Heart left ventricle (tissue), 16 donors: ENCODE results near the gene VENTX. TPM values are rescaled to one million over a fixed set of nuclear protein-coding genes. Genes with fewer than 3 reads are reported as not detected.

ENCODE experiments used
- ATAC-seq, 4 donors: fragments of 200-7000 bp; cut with Tn5 transposase; one replicate each; pipeline ENCODE4 v1.9.1; 2020 to 2022; ENCODE audit warnings: moderate library complexity in 4 of 4, mild to moderate bottlenecking in 3 of 4, moderate number of reproducible peaks in 1 of 4
- DNase-seq, 5 donors: peaks; one replicate each; pipeline ENCODE4 v3.0.0-alpha.2; 2020
- H3K27ac ChIP-seq, 12 donors: fragments of 200-600 bp; sonication (generic) in 4 of 12; one replicate each; pipeline versions ENCODE4 v1.5.0 to v1.8.0; 2016 to 2022; ENCODE audit warnings: mild to moderate bottlenecking in 2 of 12
- H3K27me3 ChIP-seq, 9 donors: fragments of 200-600 bp; sonication (generic) in 2 of 9; one replicate each; pipeline versions ENCODE4 v1.5.1 to v1.8.0; 2016 to 2022; ENCODE audit warnings: mild to moderate bottlenecking in 3 of 9
- H3K36me3 ChIP-seq, 9 donors: fragments of 200-600 bp; sonication (generic) in 2 of 9; one replicate each; pipeline versions ENCODE4 v1.5.0 to v1.8.0; 2018 to 2022; ENCODE audit warnings: mild to moderate bottlenecking in 2 of 9
- H3K4me1 ChIP-seq, 12 donors: fragments of 200-600 bp; sonication (generic) in 4 of 12; one replicate each; pipeline versions ENCODE4 v1.5.0 to v1.8.0; 2016 to 2022; ENCODE audit warnings: mild to moderate bottlenecking in 3 of 12
- H3K4me3 ChIP-seq, 12 donors: fragments of 200-600 bp; sonication (generic) in 4 of 12; one replicate each; pipeline versions ENCODE4 v1.5.0 to v1.8.0; 2017 to 2022; ENCODE audit warnings: mild to moderate bottlenecking in 9 of 12, moderate library complexity in 4 of 12
- H3K9me3 ChIP-seq, 12 donors: fragments of 200-600 bp; sonication (generic) in 4 of 12; one replicate each; pipeline versions ENCODE4 v1.5.0 to v1.8.0; 2016 to 2022; ENCODE audit warnings: mild to moderate bottlenecking in 1 of 12
- CTCF ChIP-seq, 12 donors: fragments of 200-600 bp; sonication (generic) in 4 of 12; IDR thresholded peaks; one replicate each; pipeline versions ENCODE4 v1.5.0 to v1.8.0; 2018 to 2022; ENCODE audit warnings: antibody characterized with exemption in 12 of 12, mild to moderate bottlenecking in 5 of 12
- POLR2A ChIP-seq, 2 donors: fragments of 450-650 bp; IDR thresholded peaks; one replicate each; pipeline ENCODE4 v1.6.1; 2017; ENCODE audit warnings: antibody characterized with exemption in 2 of 2, mild to moderate bottlenecking in 2 of 2, moderate library complexity in 2 of 2
- WGBS, 4 donors: extraction: QIAGEN DNeasy Blood & Tissue Kit in 2 of 4; methylation state at CpG; one replicate each; pipeline versions ENCODE4 v1.1.5 to v1.1.7; 2013 to 2018; 5-methylcytosine and 5-hydroxymethylcytosine counted together
- intact Hi-C, 10 donors: fragments of 100-400 bp; cut with DNase I; formaldehyde crosslinking; loops; one replicate each; pipeline versions ENCODE4 v1.11.1 to v1.14.2; 2022
- polyA plus RNA-seq, 2 donors: library from polyadenylated mRNA; stranded (reverse); fragments of 200-250 nt; gene quantifications; one replicate each; pipeline ENCODE4 v1.2.3, GENCODE V29; 2013
- total RNA-seq, 9 donors: library from RNA; depleted of rRNA in 2 of 9; stranded (reverse); fragments of >200 nt in 2 of 9; fragmentation: NEBNext Ultra II Directional in 3 of 9; extraction: Animal tissue kit (Norgen Biotek cat#: 25700) in 3 of 9; gene quantifications; one replicate each; pipeline versions ENCODE4 v1.1.0 to v1.2.4, GENCODE V29; 2016 to 2023
- donor health status: ischemic (EF 13 %, LVEDD 7.1; RV severe dilation, severe dysfunction).
- donor health status: healthy with polysubstance abuse.
- donor health status: DM: no; HTN: yes; CAD: no.
- donor health status: DM: no; HTN: no; CAD: no.
- donor health status: ischemic (EF 25% LVEDD 6.9; RV normal size, moderate dysfunction).
- donor health status: ischemic (EF 25% LVEDD 5.7; RV mildly dilated, moderate dysfunction).
- donor health status: healthy.
- donor health status: DM: yes; HTN: yes; CAD: no.
- donor health status: ischemic (EF 35%, LVEDD 5.7; RV mildly dilated, moderate dysfunction).
- donor health status: nonischemic (EF 11% LVEDD 7.7; RV severe dilation, severe dysfunction).
- donor health status: DM: yes; HTN: yes; CAD: no.
- donor health status: PGD.
- donor health status: ischemic (EF 29% LVEDD 5.4; RV normal size, mild dysfunction).
- donor health status: nonischemic (EF 23%, LVEDD 6.1; RV moderate dilation, normal function).

VENTX gene
- total and polyA plus RNA-seq, 11 donors, result 0.29 to 2.3 (median 0.58) TPM

- Histone ChIP-seq H3K4me1 (peaks cover 0 to 16% (median 2%) of the 10 kb centered on the region in 12 donors), H3K4me3 (no peak overlapping the region), H3K27me3 (peaks cover 0 to 31% (median 15%) of the 10 kb centered on the region in 9 donors), H3K27ac (no peak overlapping the region), H3K36me3 (no peaks in the 10 kb centered on the region), H3K9me3 (no peaks in the 10 kb centered on the region)
- ATAC-seq (no peak), DNase-seq (no peak)
- TF ChIP-seq CTCF (IDR thresholded peaks at IDR 0.05), result no peak
- no peak for TF ChIP-seq POLR2A (IDR thresholded peaks at IDR 0.05)
- 75 to 85% (median 82%) methylated on average over 9 to 12 of the region's 12 CpGs for WGBS, 4 donors
- intact Hi-C loops, result no loop called here
Observed at GRCh38 chr10:133252223-133252552, 14.5 kb downstream of the VENTX start.

- TF ChIP-seq CTCF (IDR thresholded peaks at IDR 0.05) (no peak), POLR2A (IDR thresholded peaks at IDR 0.05) (no peak)
- Histone ChIP-seq H3K27ac (peak overlapping the region in 1 of 12 donors; percentile 15), H3K36me3 (no peaks in the 10 kb centered on the region), H3K9me3 (no peaks in the 10 kb centered on the region), H3K27me3 (peaks cover 0 to 18% (median 3%) of the 10 kb centered on the region in 9 donors), H3K4me1 (peaks cover 0 to 29% (median 12%) of the 10 kb centered on the region in 12 donors), H3K4me3 (no peak overlapping the region)
- no peak for DNase-seq
- WGBS, 4 donors, result 85 to 88% (median 87%) methylated on average over 22 of the region's 22 CpGs
- ATAC-seq, result no peak
- intact Hi-C loops, result no loop called here
Observed at GRCh38 chr10:133253361-133253955, 15.8 kb downstream of the VENTX start.

GRCh38 chr10:133254421-133255120 is 16.9 kb downstream of the VENTX start:
- TF ChIP-seq POLR2A (IDR thresholded peaks at IDR 0.05) (no peak), CTCF (IDR thresholded peaks at IDR 0.05) (no peak)
- no peak overlapping the region for H3K27ac ChIP-seq
- 40 to 58% (median 51%) methylated on average over 13 of the region's 13 CpGs for WGBS, 4 donors
- peaks cover 0 to 14% (median 0%) of the 10 kb centered on the region in 9 donors for H3K27me3 ChIP-seq
- DNase-seq, result no peak
- no peaks in the 10 kb centered on the region for H3K9me3 ChIP-seq
- intact Hi-C loops, result loop anchor here in 1 of 10 donors (5.0 kb wide), 1 partner anchor 687 kb away; no protein-coding TSS in a partner anchor
- no peak overlapping the region for H3K4me3 ChIP-seq
- H3K4me1 ChIP-seq, result peaks cover 0 to 40% (median 19%) of the 10 kb centered on the region in 12 donors
- ATAC-seq, result no peak
- no peaks in the 10 kb centered on the region for H3K36me3 ChIP-seq

GRCh38 chr10:133255323-133255722 is 17.7 kb downstream of the VENTX start:
- no peak for ATAC-seq
- no peak for DNase-seq
- H3K4me3 ChIP-seq, result no peak overlapping the region
- 83 to 92% (median 88%) methylated on average over 10 to 15 of the region's 15 CpGs for WGBS, 4 donors
- H3K4me1 ChIP-seq, result peaks cover 0 to 47% (median 21%) of the 10 kb centered on the region in 12 donors
- no peaks in the 10 kb centered on the region for H3K36me3 ChIP-seq
- no peak overlapping the region for H3K27ac ChIP-seq
- intact Hi-C loops, result loop anchor here in 1 of 10 donors (5.0 kb wide), 1 partner anchor 688 kb away; no protein-coding TSS in a partner anchor
- no peaks in the 10 kb centered on the region for H3K9me3 ChIP-seq
- H3K27me3 ChIP-seq, result peaks cover 0 to 9% (median 0%) of the 10 kb centered on the region in 9 donors
- TF ChIP-seq POLR2A (IDR thresholded peaks at IDR 0.05) (no peak), CTCF (IDR thresholded peaks at IDR 0.05) (no peak)
